ENCODE measurements around the gene ZKSCAN2. TPM values are rescaled to one million over a fixed set of nuclear protein-coding genes. Genes with fewer than 3 reads are reported as not detected.

Gene ZKSCAN2
- polyA plus RNA-seq, 1 donor from 2014 or later, result 14.0 TPM

- TF ChIP-seq RAD21 (conservative IDR thresholded peaks at IDR 0.05) (no peak), SMC3 (conservative IDR thresholded peaks at IDR 0.05; ENCODE audit: poor library complexity) (no peak), EZH2 (IDR thresholded peaks at IDR 0.05; ENCODE audit: borderline replicate concordance, insufficient read depth, low read length, poor library complexity, severe bottlenecking) (no peak), MXI1 (conservative IDR thresholded peaks at IDR 0.05; ENCODE audit: poor library complexity, severe bottlenecking) (no peak), EP300 (conservative IDR thresholded peaks at IDR 0.05; ENCODE audit: poor library complexity, severe bottlenecking) (no peak), TAF1 (IDR thresholded peaks at IDR 0.05; ENCODE audit: low read depth) (no peak), CTCF (IDR thresholded peaks at IDR 0.05; ENCODE audit: poor library complexity, severe bottlenecking) (no peak), POLR2AphosphoS5 (IDR thresholded peaks at IDR 0.05) (no peak)
- TF ChIP-seq, protein P1, sequence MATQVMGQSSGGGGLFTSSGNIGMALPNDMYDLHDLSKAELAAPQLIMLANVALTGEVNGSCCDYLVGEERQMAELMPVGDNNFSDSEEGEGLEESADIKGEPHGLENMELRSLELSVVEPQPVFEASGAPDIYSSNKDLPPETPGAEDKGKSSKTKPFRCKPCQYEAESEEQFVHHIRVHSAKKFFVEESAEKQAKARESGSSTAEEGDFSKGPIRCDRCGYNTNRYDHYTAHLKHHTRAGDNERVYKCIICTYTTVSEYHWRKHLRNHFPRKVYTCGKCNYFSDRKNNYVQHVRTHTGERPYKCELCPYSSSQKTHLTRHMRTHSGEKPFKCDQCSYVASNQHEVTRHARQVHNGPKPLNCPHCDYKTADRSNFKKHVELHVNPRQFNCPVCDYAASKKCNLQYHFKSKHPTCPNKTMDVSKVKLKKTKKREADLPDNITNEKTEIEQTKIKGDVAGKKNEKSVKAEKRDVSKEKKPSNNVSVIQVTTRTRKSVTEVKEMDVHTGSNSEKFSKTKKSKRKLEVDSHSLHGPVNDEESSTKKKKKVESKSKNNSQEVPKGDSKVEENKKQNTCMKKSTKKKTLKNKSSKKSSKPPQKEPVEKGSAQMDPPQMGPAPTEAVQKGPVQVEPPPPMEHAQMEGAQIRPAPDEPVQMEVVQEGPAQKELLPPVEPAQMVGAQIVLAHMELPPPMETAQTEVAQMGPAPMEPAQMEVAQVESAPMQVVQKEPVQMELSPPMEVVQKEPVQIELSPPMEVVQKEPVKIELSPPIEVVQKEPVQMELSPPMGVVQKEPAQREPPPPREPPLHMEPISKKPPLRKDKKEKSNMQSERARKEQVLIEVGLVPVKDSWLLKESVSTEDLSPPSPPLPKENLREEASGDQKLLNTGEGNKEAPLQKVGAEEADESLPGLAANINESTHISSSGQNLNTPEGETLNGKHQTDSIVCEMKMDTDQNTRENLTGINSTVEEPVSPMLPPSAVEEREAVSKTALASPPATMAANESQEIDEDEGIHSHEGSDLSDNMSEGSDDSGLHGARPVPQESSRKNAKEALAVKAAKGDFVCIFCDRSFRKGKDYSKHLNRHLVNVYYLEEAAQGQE (IDR thresholded peaks at IDR 0.05; ENCODE audit: borderline replicate concordance), result no peak
- H3K9ac ChIP-seq (ENCODE audit: low read length), result no peak overlapping the region
Observed at GRCh38 chr16:25228372-25228771, 29.3 kb downstream of the ZKSCAN2 start.

GRCh38 chr16:25224731-25225319 lies 32.8 kb downstream of the ZKSCAN2 start:
- H3K79me2 ChIP-seq (replicated peaks; ENCODE audit: insufficient read depth, low read length), result no peaks in the 10 kb centered on the region
- no peaks in the 10 kb centered on the region for H4K20me1 ChIP-seq (ENCODE audit: insufficient read depth)
- no peak overlapping the region for H2AFZ ChIP-seq (ENCODE audit: low read depth, low read length)
- no peaks in the 10 kb centered on the region for H3K9me2 ChIP-seq (ENCODE audit: insufficient read depth, low read length)
- H3K4me2 ChIP-seq (ENCODE audit: low read length), result no peak overlapping the region
- H3F3A ChIP-seq (ENCODE audit: insufficient read depth, low read length, poor library complexity, severe bottlenecking), result no peaks in the 10 kb centered on the region
- no peaks in the 10 kb centered on the region for H3K27me3 ChIP-seq (ENCODE audit: insufficient read depth, low read depth, low read length)
- H3K9me3 ChIP-seq (ENCODE audit: low read length), result no peaks in the 10 kb centered on the region
- no peak overlapping the region for H3K4me3 ChIP-seq (ENCODE audit: low read length)
- H3K9ac ChIP-seq (ENCODE audit: low read length), result no peak overlapping the region
- H3K27ac ChIP-seq (ENCODE audit: low read length), result no peak overlapping the region
- TF ChIP-seq MXI1 (conservative IDR thresholded peaks at IDR 0.05; ENCODE audit: poor library complexity, severe bottlenecking) (no peak), RAD21 (conservative IDR thresholded peaks at IDR 0.05) (no peak), TAF1 (IDR thresholded peaks at IDR 0.05; ENCODE audit: low read depth) (no peak), EP300 (conservative IDR thresholded peaks at IDR 0.05; ENCODE audit: poor library complexity, severe bottlenecking) (no peak), POLR2AphosphoS5 (IDR thresholded peaks at IDR 0.05) (no peak), SMC3 (conservative IDR thresholded peaks at IDR 0.05; ENCODE audit: poor library complexity) (no peak), CTCF (IDR thresholded peaks at IDR 0.05; ENCODE audit: poor library complexity, severe bottlenecking) (no peak), EZH2 (IDR thresholded peaks at IDR 0.05; ENCODE audit: borderline replicate concordance, insufficient read depth, low read length, poor library complexity, severe bottlenecking) (no peak)
- TF ChIP-seq, protein P1 (IDR thresholded peaks at IDR 0.05; ENCODE audit: borderline replicate concordance), result no peak
- no peaks in the 10 kb centered on the region for H3K36me3 ChIP-seq (ENCODE audit: insufficient read depth, low read length)

More at GRCh38 chr16:25228372-25228771, 29.3 kb downstream of the ZKSCAN2 start:
- no peaks in the 10 kb centered on the region for H3K27me3 ChIP-seq (ENCODE audit: insufficient read depth, low read depth, low read length)
- no peak overlapping the region for H3K4me2 ChIP-seq (ENCODE audit: low read length)
- H3K36me3 ChIP-seq (ENCODE audit: insufficient read depth, low read length), result no peaks in the 10 kb centered on the region
- no peak overlapping the region for H2AFZ ChIP-seq (ENCODE audit: low read depth, low read length)
- no peaks in the 10 kb centered on the region for H3K9me2 ChIP-seq (ENCODE audit: insufficient read depth, low read length)
- H3K27ac ChIP-seq (ENCODE audit: low read length), result no peak overlapping the region
- no peak overlapping the region for H3K4me3 ChIP-seq (ENCODE audit: low read length)
- no peaks in the 10 kb centered on the region for H3K79me2 ChIP-seq (replicated peaks; ENCODE audit: insufficient read depth, low read length)
- H4K20me1 ChIP-seq (ENCODE audit: insufficient read depth), result no peaks in the 10 kb centered on the region
- H3F3A ChIP-seq (ENCODE audit: insufficient read depth, low read length, poor library complexity, severe bottlenecking), result no peaks in the 10 kb centered on the region
- H3K9me3 ChIP-seq (ENCODE audit: low read length), result no peaks in the 10 kb centered on the region
